Astrocyte of the spinal cord (primary cell): Measurements from ENCODE around the gene SPTSSB.

Experiments used
- DNase-seq: peaks from one replicate; pipeline ENCODE4 v3.0.0; 2011; ENCODE audit warnings: low read depth, low spot score
- H3K4me3 ChIP-seq: 2 replicates; pipeline ENCODE4 v1.5.1; 2011; ENCODE audit warnings: low read depth, mild to moderate bottlenecking, low read length, moderate library complexity
- CTCF ChIP-seq: IDR thresholded peaks from 2 replicates; pipeline ENCODE4 v1.5.1; 2012; ENCODE audit warnings: low read depth, mild to moderate bottlenecking, low read length, inconsistent platforms
- in situ Hi-C: cut with HindIII; loops from 2 replicates; pipeline ENCODE4 v1.10.0; 2017; ENCODE audit warnings: low sequenced_read_pairs

Gene SPTSSB

GRCh38 chr3:161343540-161343939 lies 27.8 kb downstream of the SPTSSB start:
- no peak for DNase-seq
- no peak overlapping the region for H3K4me3 ChIP-seq
- in situ Hi-C loops: no loop called here
- no peak for TF ChIP-seq CTCF

- DNase-seq: no peak
- H3K4me3 ChIP-seq: no peak overlapping the region
- TF ChIP-seq CTCF: no peak
- in situ Hi-C loops: no loop called here
These were observed 28.7 kb downstream of the SPTSSB start for GRCh38 chr3:161342629-161343028.

- TF ChIP-seq CTCF: no peak
- in situ Hi-C loops: no loop called here
- no peak for DNase-seq
- H3K4me3 ChIP-seq: no peak overlapping the region
These were observed 31.5 kb downstream of the SPTSSB start for GRCh38 chr3:161339517-161340500.

GRCh38 chr3:161337311-161337710 lies 34.0 kb downstream of the SPTSSB start:
- no peak for TF ChIP-seq CTCF
- H3K4me3 ChIP-seq: no peak overlapping the region
- DNase-seq: no peak
- in situ Hi-C loops: no loop called here

- no peak for DNase-seq
- no peak for TF ChIP-seq CTCF
- in situ Hi-C loops: no loop called here
- H3K4me3 ChIP-seq: no peak overlapping the region
These were observed 34.7 kb downstream of the SPTSSB start for GRCh38 chr3:161336661-161337060.

- no peak for TF ChIP-seq CTCF
- H3K4me3 ChIP-seq: no peak overlapping the region
- DNase-seq: no peak
- in situ Hi-C loops: no loop called here
These were observed 37.6 kb downstream of the SPTSSB start for GRCh38 chr3:161333696-161334095.
